SH-SY5Y (cell line): ENCODE results near the gene LYL1.

Experiments used
- GATA2 ChIP-seq: IDR thresholded peaks from 2 replicates; pipeline ENCODE4 v1.6.1; 2011; ENCODE audit warnings: mild to moderate bottlenecking, low read depth, low read length
- GATA3 ChIP-seq: IDR thresholded peaks from 2 replicates; pipeline ENCODE4 v1.6.1; 2011; ENCODE audit warnings: low read depth, mild to moderate bottlenecking, low read length, moderate library complexity

DNA sequence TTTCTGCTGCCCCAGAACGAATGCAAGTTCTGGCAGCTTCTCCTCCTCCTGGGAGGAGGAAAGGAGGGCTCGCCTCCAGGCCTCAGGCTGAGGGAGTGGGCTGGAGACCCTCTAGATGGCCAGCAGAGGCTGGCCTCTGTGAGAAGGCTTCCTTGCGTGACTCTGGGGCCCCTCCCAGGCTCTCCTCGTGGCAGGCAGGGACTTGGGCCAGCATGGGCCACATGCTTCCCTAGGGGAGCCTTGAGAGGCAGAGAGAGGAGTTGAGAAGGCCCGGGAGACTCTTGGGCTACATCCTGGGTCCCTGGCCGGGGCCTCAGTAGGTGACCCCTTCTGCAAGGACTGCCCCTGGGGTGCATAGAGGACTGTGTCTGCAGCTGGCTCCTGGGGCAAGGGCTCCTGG, 25.9 kb downstream of the LYL1 start:
- TF ChIP-seq GATA3 = no peak
- TF ChIP-seq GATA2 = no peak
